ENCODE data around the gene GNAZ. TPM values are rescaled to one million over a fixed set of nuclear protein-coding genes. Genes with fewer than 3 reads are reported as not detected.

GNAZ gene
- total and polyA plus RNA-seq, 4 donors = 0.84 to 6.1 (median 3.6) TPM

GRCh38 chr22:23121000-23121421 lies 50.7 kb downstream of the GNAZ start:
- ATAC-seq (ENCODE audit: low FRiP score) (no peak), DNase-seq (no peak)
- no peaks in the 10 kb centered on the region for H3K27me3 ChIP-seq (ENCODE audit: control insufficient read depth in 1 of 2, insufficient read depth in 2 of 2, low read length in 1 of 2)
- no peaks in the 10 kb centered on the region for H3K9me3 ChIP-seq (ENCODE audit: control insufficient read depth, low read length)
- WGBS, 2 donors = 87 to 92% methylated on average over 4 of the region's 4 CpGs
- no peak overlapping the region for H3K4me3 ChIP-seq (ENCODE audit: low read length in 2 of 2)
- intact Hi-C loops (cut with DNase I) = loop anchor here in 1 of 2 donors (10.0 kb wide), 1 partner anchor 266 kb away; no protein-coding TSS in a partner anchor
- H3K4me1 ChIP-seq (ENCODE audit: control insufficient read depth in 1 of 2, insufficient read depth in 2 of 2, low read length in 2 of 2) = no peaks in the 10 kb centered on the region
- H3K27ac ChIP-seq (ENCODE audit: low read depth in 1 of 2, low read length in 2 of 2) = no peak overlapping the region
- no peaks in the 10 kb centered on the region for H3K36me3 ChIP-seq (ENCODE audit: control insufficient read depth in 1 of 2, insufficient read depth in 2 of 2, low read length in 1 of 2)

- no peak for ATAC-seq (ENCODE audit: low FRiP score)
- intact Hi-C loops (cut with DNase I) = loop anchor here in 1 of 2 donors (10.0 kb wide), 1 partner anchor 267 kb away; no protein-coding TSS in a partner anchor
Observed at GRCh38 chr22:23121424-23121823, 51.1 kb downstream of the GNAZ start.

GRCh38 chr22:23122216-23122957 lies 52.1 kb downstream of the GNAZ start:
- no peaks in the 10 kb centered on the region for H3K36me3 ChIP-seq (ENCODE audit: control insufficient read depth in 1 of 2, insufficient read depth in 2 of 2, low read length in 1 of 2)
- WGBS, 2 donors = 80 to 84% methylated on average over 13 of the region's 13 CpGs

More at GRCh38 chr22:23121424-23121823, 51.1 kb downstream of the GNAZ start:
- H3K36me3 ChIP-seq (ENCODE audit: control insufficient read depth in 1 of 2, insufficient read depth in 2 of 2, low read length in 1 of 2) = no peaks in the 10 kb centered on the region
- H3K4me1 ChIP-seq (ENCODE audit: control insufficient read depth in 1 of 2, insufficient read depth in 2 of 2, low read length in 2 of 2) = no peaks in the 10 kb centered on the region
- DNase-seq = no peak
- no peak overlapping the region for H3K27ac ChIP-seq (ENCODE audit: low read depth in 1 of 2, low read length in 2 of 2)
- WGBS, 2 donors = 88 to 92% methylated on average over 7 to 9 of the region's 9 CpGs
- H3K27me3 ChIP-seq (ENCODE audit: control insufficient read depth in 1 of 2, insufficient read depth in 2 of 2, low read length in 1 of 2) = no peaks in the 10 kb centered on the region
- H3K4me3 ChIP-seq (ENCODE audit: low read length in 2 of 2) = no peak overlapping the region
- no peaks in the 10 kb centered on the region for H3K9me3 ChIP-seq (ENCODE audit: control insufficient read depth, low read length)

GRCh38 chr22:23122992-23123803 lies 52.9 kb downstream of the GNAZ start:
- 93 to 95% methylated on average over 26 of the region's 26 CpGs for WGBS, 2 donors
- Histone ChIP-seq H3K27me3 (ENCODE audit: control insufficient read depth in 1 of 2, insufficient read depth in 2 of 2, low read length in 1 of 2) (no peaks in the 10 kb centered on the region), H3K4me3 (ENCODE audit: low read length in 2 of 2) (no peak overlapping the region), H3K4me1 (ENCODE audit: control insufficient read depth in 1 of 2, insufficient read depth in 2 of 2, low read length in 2 of 2) (no peaks in the 10 kb centered on the region), H3K27ac (ENCODE audit: low read depth in 1 of 2, low read length in 2 of 2) (no peak overlapping the region), H3K36me3 (ENCODE audit: control insufficient read depth in 1 of 2, insufficient read depth in 2 of 2, low read length in 1 of 2) (no peaks in the 10 kb centered on the region), H3K9me3 (ENCODE audit: control insufficient read depth, low read length) (no peaks in the 10 kb centered on the region)
- no peak for ATAC-seq (ENCODE audit: low FRiP score)
- intact Hi-C loops (cut with DNase I) = loop anchor here in 1 of 2 donors (10.0 kb wide), 1 partner anchor 268 kb away; no protein-coding TSS in a partner anchor
- DNase-seq = no peak

More at GRCh38 chr22:23122216-23122957, 52.1 kb downstream of the GNAZ start:
- Histone ChIP-seq H3K27ac (ENCODE audit: low read depth in 1 of 2, low read length in 2 of 2) (no peak overlapping the region), H3K4me1 (ENCODE audit: control insufficient read depth in 1 of 2, insufficient read depth in 2 of 2, low read length in 2 of 2) (no peaks in the 10 kb centered on the region), H3K27me3 (ENCODE audit: control insufficient read depth in 1 of 2, insufficient read depth in 2 of 2, low read length in 1 of 2) (no peaks in the 10 kb centered on the region), H3K4me3 (ENCODE audit: low read length in 2 of 2) (no peak overlapping the region), H3K9me3 (ENCODE audit: control insufficient read depth, low read length) (no peaks in the 10 kb centered on the region)
- intact Hi-C loops (cut with DNase I) = loop anchor here in 1 of 2 donors (10.0 kb wide), 1 partner anchor 268 kb away; no protein-coding TSS in a partner anchor
- DNase-seq (no peak), ATAC-seq (ENCODE audit: low FRiP score) (no peak)

DNA sequence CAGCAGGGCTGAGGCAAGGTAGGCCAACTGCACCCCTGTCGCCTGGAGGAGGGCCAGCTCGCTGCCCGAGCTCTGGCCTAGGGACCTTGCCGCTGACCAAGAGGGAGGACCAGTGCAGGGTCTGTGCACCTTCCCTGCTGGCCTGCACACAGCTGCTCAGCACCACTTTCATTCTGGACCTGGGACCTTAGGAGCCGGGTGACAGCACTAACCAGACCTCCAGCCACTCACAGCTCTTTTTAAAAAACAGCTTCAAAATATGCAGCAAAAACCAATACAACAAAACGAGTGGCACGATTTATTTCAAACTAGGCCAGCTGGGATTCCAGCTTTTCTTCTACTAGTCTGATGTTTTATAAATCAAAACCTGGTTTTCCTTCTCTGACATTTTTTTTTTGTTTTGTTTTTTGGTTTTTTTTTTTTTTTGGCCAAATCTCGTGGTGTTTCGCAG lies 53.5 kb downstream of the GNAZ start:
- intact Hi-C loops (cut with DNase I) = loop anchor here in 1 of 2 donors (10.0 kb wide), 1 partner anchor 269 kb away; no protein-coding TSS in a partner anchor
- DNase-seq = no peak

GRCh38 chr22:23124611-23125511 lies 54.5 kb downstream of the GNAZ start:
- no peak for DNase-seq
- H3K27me3 ChIP-seq (ENCODE audit: control insufficient read depth in 1 of 2, insufficient read depth in 2 of 2, low read length in 1 of 2) = no peaks in the 10 kb centered on the region
- no peak for ATAC-seq (ENCODE audit: low FRiP score)
- no peaks in the 10 kb centered on the region for H3K9me3 ChIP-seq (ENCODE audit: control insufficient read depth, low read length)
- no peak overlapping the region for H3K27ac ChIP-seq (ENCODE audit: low read depth in 1 of 2, low read length in 2 of 2)
- no peaks in the 10 kb centered on the region for H3K36me3 ChIP-seq (ENCODE audit: control insufficient read depth in 1 of 2, insufficient read depth in 2 of 2, low read length in 1 of 2)
- intact Hi-C loops (cut with DNase I) = loop anchor here (5.0 to 10.0 kb wide), 3 partner anchors 262 to 278 kb away; no protein-coding TSS in a partner anchor
- H3K4me1 ChIP-seq (ENCODE audit: control insufficient read depth in 1 of 2, insufficient read depth in 2 of 2, low read length in 2 of 2) = no peaks in the 10 kb centered on the region
- H3K4me3 ChIP-seq (ENCODE audit: low read length in 2 of 2) = no peak overlapping the region
- 67 to 73% methylated on average over 19 of the region's 19 CpGs for WGBS, 2 donors

More for the DNA sequence above, 53.5 kb downstream of the GNAZ start:
- 79 to 85% methylated on average over 9 of the region's 9 CpGs for WGBS, 2 donors
- Histone ChIP-seq H3K4me1 (ENCODE audit: control insufficient read depth in 1 of 2, insufficient read depth in 2 of 2, low read length in 2 of 2) (no peaks in the 10 kb centered on the region), H3K9me3 (ENCODE audit: control insufficient read depth, low read length) (no peaks in the 10 kb centered on the region), H3K36me3 (ENCODE audit: control insufficient read depth in 1 of 2, insufficient read depth in 2 of 2, low read length in 1 of 2) (no peaks in the 10 kb centered on the region), H3K27ac (ENCODE audit: low read depth in 1 of 2, low read length in 2 of 2) (no peak overlapping the region), H3K4me3 (ENCODE audit: low read length in 2 of 2) (no peak overlapping the region), H3K27me3 (ENCODE audit: control insufficient read depth in 1 of 2, insufficient read depth in 2 of 2, low read length in 1 of 2) (no peaks in the 10 kb centered on the region)
- no peak for ATAC-seq (ENCODE audit: low FRiP score)

- no peak for DNase-seq
- 83 to 87% methylated on average over 18 of the region's 18 CpGs for WGBS, 2 donors
- H3K9me3 ChIP-seq (ENCODE audit: control insufficient read depth, low read length) = no peaks in the 10 kb centered on the region
- H3K36me3 ChIP-seq (ENCODE audit: control insufficient read depth in 1 of 2, insufficient read depth in 2 of 2, low read length in 1 of 2) = no peaks in the 10 kb centered on the region
- no peaks in the 10 kb centered on the region for H3K4me1 ChIP-seq (ENCODE audit: control insufficient read depth in 1 of 2, insufficient read depth in 2 of 2, low read length in 2 of 2)
- intact Hi-C loops (cut with DNase I) = loop anchor here (5.0 to 10.0 kb wide), 3 partner anchors 262 to 278 kb away; no protein-coding TSS in a partner anchor
- no peaks in the 10 kb centered on the region for H3K27me3 ChIP-seq (ENCODE audit: control insufficient read depth in 1 of 2, insufficient read depth in 2 of 2, low read length in 1 of 2)
- H3K4me3 ChIP-seq (ENCODE audit: low read length in 2 of 2) = no peak overlapping the region
- H3K27ac ChIP-seq (ENCODE audit: low read depth in 1 of 2, low read length in 2 of 2) = no peak overlapping the region
- ATAC-seq (ENCODE audit: low FRiP score) = no peak
Observed at GRCh38 chr22:23125512-23126103, 55.3 kb downstream of the GNAZ start.

Measured in aorta (tissue), 5 donors.